GM12872 (cell line): ENCODE measurements around the gene NXPH1.

Experiments used
- TF ChIP-seq, protein P1 (sequence below): IDR thresholded peaks from 3 replicates; pipeline ENCODE4 v1.5.1; 2011; ENCODE audit warnings: low read depth, mild to moderate bottlenecking, low read length, moderate library complexity; ENCODE audit not compliant: insufficient read depth

The NXPH1 gene

DNA sequence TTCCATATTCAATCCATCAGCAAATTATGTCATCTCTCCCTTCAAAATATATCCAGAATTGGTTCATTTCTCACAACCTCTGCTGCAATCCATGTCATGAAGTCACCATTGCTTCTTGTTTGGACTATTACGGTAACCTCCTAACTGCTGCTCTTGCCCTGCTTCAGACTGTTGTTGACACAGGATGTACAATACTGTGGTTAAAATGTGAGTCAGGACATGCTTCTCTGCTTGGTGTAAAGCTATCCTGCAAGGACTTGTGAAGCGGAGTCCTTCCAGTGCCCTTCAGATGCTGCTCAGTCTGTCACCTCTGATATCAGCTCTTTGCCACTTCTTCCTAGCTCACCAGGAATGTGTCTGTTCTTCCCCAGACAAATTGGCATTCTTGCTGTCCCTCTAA lies 10.4 kb upstream of the NXPH1 start:
- TF ChIP-seq, protein P1, sequence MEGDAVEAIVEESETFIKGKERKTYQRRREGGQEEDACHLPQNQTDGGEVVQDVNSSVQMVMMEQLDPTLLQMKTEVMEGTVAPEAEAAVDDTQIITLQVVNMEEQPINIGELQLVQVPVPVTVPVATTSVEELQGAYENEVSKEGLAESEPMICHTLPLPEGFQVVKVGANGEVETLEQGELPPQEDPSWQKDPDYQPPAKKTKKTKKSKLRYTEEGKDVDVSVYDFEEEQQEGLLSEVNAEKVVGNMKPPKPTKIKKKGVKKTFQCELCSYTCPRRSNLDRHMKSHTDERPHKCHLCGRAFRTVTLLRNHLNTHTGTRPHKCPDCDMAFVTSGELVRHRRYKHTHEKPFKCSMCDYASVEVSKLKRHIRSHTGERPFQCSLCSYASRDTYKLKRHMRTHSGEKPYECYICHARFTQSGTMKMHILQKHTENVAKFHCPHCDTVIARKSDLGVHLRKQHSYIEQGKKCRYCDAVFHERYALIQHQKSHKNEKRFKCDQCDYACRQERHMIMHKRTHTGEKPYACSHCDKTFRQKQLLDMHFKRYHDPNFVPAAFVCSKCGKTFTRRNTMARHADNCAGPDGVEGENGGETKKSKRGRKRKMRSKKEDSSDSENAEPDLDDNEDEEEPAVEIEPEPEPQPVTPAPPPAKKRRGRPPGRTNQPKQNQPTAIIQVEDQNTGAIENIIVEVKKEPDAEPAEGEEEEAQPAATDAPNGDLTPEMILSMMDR: no peak

DNA sequence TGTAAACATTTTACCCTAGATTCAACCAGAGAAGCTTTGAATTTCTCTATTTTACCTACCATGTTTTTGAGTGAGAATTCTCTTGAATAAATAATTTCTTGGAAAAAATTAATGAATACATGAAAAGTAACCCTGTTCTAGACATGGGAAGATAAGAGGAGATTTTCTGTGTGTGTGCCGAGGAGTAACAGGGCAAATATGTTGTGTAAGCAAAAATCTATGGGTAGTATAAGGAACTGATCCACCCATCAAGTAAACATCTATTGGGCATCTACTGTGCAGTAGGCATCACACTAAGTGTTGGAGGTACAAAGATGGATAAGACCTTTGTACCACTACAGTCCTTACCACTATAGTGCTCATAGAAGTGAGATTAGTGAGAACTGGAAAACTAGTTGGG lies 8.2 kb upstream of the NXPH1 start:
- TF ChIP-seq, protein P1: no peak

DNA sequence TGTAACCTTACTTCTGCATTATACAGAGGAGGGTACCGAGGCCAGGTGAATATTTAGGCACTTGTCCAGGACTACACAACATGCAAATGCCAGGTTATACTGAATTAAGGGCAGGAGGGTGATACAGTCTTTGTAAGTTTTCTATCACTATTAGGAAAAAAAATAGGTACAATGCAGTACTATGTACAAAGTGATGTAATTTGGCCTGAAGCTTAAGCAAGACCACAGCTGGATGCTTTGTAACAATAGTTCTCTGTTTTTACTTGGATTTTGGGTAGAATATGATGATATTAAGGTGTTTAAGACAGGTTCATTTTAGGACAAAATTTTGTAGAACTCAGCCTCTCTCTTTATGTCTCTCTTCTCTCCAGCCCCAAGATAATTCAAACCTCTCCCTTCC lies 2.8 kb upstream of the NXPH1 start:
- TF ChIP-seq, protein P1: no peak

DNA sequence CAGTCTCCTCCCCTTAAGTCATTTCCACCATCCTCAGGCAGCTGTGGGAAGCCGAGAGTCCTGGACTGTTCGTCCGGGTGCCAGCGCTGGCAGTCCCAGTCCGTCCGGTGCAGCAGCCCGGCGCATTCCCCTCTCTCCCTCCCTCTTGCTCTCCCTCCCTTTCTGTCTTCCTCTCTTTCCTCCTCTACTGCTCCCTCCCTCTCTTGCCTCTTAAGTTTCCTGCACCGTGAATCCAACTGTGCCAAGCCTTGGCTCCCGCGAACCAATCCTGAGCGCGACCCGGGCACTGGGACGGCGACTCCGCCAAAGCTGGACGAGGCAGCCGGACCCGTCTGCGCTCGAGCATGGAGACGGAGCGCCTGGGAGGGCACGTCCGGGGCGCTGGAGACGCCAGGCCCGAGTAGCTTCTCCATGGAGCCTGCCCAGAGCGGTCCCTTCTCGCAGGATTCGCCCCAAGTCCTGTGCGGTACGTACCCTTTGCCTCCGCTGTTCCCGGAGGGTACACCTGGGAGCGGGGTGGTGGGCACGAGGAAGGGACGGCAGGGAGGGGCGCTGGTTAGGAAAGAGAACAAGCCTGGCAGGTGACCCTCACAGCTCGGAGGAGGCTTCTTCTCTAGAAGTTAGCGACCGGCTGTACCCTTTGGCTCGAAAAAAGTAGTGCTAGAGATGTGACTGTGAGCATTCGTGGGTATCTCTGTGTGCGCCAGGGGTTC lies 1.0 kb downstream of the NXPH1 start:
- TF ChIP-seq, protein P1: no peak

DNA sequence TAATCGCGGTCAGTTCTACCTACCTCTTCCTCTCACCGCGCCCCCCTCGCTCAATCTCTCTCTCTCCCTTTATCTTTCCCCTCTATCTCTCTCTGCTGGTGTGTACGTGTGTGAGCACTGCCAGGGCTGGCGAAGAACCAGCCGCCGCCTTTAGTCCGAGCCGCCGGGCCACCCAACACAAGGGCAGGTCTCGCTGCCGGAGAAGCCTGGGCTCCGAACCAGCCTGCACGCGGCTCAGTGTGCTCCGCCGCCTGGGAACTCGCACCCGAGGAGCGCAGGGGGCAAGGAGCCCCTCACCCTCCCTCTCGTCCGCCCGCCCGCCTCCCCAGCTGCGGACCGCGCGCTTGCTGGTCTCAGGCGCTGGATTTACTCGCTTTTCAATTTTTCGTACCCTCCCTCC lies 1.7 kb downstream of the NXPH1 start:
- TF ChIP-seq, protein P1: no peak

DNA sequence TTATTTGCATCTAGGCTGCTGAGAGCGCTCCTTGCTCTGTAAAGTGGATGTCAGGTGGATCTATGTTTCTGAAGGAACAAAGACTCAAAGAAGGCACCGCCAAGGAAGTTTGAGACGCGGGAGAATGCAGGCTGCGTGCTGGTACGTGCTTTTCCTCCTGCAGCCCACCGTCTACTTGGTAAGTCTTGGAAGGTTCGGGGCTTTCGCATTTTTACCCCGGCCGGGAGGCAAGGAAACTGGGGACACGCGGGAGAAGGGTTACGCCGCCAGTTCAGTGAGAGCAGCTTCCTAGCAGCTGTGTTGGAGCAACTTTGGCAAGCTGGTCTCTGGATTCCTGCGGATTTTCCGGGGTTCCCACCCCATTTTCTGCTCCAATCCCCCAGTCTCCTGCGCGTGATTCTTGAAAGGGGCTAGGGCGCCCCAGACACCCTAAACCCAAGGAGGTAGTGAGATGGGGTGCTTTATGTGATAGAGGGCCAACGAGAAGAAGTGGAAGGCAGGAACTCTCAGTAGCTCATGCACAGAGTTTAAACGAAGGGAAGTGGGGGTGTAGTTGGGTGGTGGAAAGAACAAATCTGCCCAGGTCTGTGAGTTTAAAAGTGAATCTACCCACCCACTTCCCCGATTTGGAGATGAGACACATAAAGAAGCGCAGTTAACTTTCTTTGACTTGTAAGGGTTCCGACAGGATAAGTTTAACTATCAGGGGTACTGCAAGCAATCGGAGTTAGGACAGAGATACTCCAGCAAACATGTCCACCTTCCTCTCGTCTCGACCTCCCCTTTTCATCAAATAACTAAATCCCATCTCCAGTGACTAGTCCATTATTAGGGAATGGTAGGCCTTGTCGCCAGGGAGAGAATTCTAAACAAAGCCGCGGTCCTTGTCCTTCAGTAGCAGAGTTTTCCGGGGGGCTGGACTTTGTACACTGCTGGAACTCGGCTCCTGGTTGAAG lies 2.5 kb downstream of the NXPH1 start:
- TF ChIP-seq, protein P1: no peak

DNA sequence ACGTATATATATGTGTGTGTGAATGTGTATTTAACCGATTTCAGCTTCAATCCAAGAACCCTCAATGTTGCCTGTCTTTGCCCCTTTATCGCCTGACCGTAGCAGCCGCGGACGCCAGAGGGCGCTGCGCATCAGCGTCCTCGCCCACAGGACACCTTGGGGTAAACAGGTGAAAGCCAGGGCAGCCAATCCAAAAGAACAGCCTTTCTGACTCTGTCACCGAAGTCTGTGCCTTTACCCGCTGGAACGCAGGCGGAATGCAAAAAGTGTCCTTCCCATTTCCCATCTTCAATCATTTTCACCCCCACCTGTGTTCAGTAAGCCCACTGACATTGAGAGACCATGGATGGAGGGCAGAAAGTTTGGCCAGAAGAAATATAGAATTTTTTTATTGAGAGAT lies 3.6 kb downstream of the NXPH1 start:
- TF ChIP-seq, protein P1: peak; percentile 95
